RPMI7951 (cell line): Measurements from ENCODE around the gene TTLL5. TPM values are rescaled to one million over a fixed set of nuclear protein-coding genes. Genes with fewer than 3 reads are reported as not detected.

ENCODE experiments used
- DNase-seq: peaks from one replicate; pipeline ENCODE4 v3.0.0-alpha.2; 2012; ENCODE audit warnings: low read depth
- total RNA-seq: library from RNA; depleted of rRNA; stranded (reverse); fragments of >200 nt; shearing (Covaris generic); gene quantifications from 2 replicates; pipeline ENCODE4 v1.2.3, GENCODE V29; 2014

Gene TTLL5
- total RNA-seq, 1 experiment from 2014 or later = 16.2 TPM

DNA sequence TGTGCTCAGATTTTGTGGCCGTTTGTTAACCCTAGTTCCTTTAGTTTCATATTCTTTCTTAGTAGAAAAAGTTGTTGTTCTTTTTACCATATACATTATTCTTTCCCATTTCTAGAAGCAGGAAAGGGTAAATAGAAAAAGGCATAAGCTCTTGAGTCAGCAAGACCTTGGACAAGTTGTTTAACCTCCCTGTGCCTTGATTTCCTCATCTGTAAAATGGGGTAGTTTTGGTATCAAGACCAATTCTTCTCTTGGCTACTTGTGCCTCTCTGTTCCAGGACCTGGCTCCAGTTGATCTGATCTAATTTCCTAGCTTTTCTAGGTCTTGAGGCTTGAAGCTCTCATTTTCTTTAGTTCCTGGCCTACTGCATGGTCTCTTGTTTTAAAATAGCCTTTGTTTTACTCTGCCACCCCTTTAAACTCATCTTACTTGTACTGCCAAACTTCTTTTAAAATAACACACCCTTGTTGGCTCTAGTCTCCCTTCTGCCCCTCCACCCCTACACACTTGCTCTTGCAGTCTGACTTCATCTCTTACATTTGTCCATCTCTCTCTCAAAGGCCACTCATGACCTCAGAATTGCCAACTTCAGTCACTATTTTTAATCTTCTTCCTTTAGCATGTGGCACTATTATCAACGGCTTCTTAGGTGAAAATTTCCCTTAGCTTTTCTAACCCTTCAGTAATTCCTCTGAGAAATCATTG is 143.7 kb downstream of the TTLL5 start:
- no peak for DNase-seq

GRCh38 chr14:75805646-75806045 is 144.6 kb downstream of the TTLL5 start:
- DNase-seq = no peak

GRCh38 chr14:75806352-75806832 is 145.3 kb downstream of the TTLL5 start:
- DNase-seq = peak; percentile 18

GRCh38 chr14:75807667-75808360 is 146.8 kb downstream of the TTLL5 start:
- DNase-seq = no peak

DNA sequence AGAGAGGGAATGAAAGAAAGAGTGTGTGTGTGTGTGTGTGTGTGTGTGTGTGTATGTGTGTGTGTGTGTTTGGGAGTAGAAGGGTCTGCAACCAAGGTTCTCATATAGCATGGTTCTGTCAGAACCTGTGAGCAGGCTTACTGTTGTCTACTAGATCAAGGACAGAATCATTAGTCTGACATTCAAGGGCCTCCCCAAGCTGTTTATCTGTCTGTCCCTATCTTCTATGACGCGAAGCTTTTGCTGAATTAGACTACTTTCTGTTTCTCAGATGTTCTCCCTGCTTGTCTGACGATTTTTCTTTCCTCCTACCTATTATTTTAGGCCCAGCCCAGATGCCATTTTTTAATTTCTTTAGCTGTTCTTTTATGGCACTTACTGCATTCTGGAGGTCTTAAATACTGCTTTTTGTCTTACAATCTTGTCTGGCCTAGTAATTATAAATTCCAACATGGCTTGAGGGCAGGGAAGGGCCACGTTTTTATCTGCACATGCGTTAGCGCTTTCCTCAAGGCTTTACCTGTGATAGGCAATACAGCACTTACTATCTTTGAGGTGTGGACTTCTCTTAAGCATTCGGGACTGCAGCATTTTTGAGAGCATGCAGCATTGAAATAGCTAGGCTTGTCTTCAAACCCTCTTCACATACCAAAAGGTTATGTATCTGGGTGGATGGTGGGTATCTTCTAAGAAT is 150.2 kb downstream of the TTLL5 start:
- no peak for DNase-seq

DNA sequence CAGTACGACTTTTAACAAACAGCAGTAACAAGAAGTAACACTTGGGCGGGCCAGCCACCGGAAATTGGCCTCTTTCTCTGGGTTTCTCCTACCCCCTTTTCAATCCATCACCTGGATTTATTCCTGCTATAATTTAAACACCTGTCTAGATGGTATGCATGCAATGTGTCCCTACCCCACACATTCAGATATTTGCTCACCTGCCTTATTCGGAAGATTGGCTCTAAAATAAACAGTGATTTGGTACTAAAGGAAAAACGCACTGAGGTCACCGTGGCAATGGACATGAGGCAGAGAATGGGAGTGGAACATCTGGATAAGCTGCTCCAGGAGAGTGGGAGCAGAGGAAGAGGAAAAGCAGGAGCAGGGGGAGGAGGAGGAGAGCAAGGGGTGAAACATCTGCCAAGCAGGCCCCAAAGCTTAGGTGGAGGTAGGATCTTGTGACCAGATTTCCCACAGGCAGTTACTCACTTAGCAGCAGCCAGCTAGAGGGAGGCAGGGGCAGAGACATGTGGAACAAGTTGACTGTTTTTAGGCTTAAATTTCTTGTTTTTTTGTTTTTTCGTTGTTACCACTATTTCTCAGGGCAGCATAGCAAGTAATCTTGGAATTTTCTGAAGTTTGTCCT is 150.9 kb downstream of the TTLL5 start:
- no peak for DNase-seq

GRCh38 chr14:75812622-75813021 is 151.6 kb downstream of the TTLL5 start:
- DNase-seq = no peak

- no peak for DNase-seq
Observed at GRCh38 chr14:75820761-75821160, 159.7 kb downstream of the TTLL5 start.

- no peak for DNase-seq
Observed at GRCh38 chr14:75821831-75822521, 160.9 kb downstream of the TTLL5 start.

DNA sequence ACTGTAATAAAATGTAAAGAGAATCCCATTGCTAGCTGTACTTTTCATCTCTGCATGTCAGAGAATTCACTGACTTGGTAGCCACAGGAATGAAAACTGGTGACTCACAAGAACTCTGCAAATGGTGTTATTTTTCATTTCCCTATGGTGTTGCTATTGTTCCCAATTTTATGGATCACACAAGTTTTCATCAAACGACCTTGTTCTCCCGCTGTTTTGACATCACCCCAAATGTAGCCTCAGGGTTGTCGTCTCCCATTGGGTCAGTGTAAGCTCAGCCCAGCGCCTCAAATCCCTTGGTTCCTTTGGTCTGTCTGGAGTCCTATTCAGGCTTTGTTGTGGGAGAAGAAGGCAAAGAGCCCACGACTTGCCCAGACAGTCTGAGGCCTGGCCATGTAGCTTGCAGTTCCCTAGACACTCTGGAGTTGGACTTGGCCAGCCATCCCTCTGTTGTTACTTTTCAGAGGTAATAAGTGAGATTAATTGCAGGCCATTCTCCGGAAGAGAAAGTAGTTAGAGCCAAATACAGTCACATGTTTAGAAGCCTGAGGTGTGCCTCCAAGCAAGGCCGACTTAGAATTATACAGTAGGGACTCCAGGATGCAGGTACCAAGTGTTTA is 161.6 kb downstream of the TTLL5 start:
- peak; percentile 75 for DNase-seq

DNA sequence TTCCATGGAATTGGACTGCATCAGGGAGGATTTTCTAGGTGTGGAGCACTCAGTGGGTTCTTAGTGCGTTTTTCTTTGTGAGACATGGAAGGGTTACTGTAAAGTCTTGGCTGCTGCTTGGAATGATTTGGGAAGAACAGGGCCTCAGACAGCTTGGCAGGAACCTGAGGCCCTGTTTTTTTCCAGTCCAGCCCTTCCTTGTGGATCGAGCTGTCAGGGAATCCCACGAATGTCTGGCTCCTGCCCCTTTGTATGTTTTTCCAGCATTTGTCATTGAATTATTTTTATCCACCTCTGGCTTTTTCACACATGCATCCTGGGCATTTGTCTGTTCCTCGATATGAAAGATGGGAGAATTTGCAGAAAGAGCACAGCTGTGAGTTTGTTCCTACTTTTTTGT is 162.3 kb downstream of the TTLL5 start:
- no peak for DNase-seq

DNA sequence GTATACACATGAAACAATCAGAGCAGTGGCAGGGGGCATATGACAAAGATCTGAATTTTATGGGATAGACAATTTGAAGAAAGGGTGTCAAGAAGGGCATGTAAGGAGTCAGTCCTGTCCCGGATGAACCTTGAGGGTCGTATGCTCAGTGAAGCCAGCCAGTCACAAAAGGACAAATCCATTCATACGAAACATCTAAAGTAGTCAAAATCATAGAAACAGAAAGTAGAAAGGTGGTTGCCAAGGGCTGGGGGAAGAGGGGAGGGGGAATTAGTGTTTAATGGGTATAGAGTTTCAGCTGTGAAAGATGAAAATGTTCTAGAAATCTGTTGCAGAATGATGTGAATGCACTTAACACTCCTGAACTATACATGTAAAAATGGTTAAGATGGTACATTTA is 163.3 kb downstream of the TTLL5 start:
- DNase-seq = no peak

DNA sequence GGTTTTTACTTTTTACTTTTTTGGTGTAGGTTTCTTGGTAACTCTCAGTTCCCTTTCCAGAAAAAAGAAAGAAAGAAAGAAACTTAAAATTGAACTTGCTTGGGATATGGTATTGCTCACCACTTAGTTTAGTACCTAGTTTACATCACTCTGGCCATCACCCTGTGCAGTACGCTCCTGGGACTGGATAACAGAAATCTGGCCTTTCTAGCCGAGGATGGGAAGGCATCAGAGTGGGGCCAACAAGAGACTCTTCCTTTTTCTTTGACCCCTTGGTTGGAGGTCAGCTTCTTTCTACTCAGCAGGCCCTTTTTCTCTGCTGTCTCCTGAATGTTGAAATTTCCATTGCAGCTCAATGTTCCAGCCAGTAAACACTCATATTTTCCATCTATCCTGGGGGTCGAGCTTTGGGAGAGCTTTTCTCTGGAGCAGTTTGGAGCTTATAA is 164.1 kb downstream of the TTLL5 start:
- DNase-seq = no peak

GRCh38 chr14:75826599-75826998 is 165.6 kb downstream of the TTLL5 start:
- DNase-seq = no peak

GRCh38 chr14:75827331-75827730 is 166.3 kb downstream of the TTLL5 start:
- DNase-seq = no peak

DNA sequence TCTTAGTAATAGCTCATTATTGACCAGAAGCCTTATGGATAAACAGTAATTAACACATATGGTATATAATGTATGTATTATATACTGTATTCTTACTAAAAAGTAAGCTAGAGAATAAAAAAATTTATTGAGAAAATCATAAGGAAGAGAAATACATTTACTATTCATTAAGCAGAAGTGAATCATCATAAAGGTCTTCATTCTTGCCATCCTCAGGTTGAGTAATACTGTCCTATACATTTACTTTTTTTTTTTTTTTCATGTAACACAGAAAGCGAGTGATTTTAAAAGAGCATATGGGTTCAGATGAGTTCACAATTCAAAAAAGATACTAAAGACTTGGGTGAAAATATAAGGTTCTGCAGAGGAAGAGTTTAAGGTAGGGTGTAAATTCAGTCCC is 168.3 kb downstream of the TTLL5 start:
- no peak for DNase-seq

DNA sequence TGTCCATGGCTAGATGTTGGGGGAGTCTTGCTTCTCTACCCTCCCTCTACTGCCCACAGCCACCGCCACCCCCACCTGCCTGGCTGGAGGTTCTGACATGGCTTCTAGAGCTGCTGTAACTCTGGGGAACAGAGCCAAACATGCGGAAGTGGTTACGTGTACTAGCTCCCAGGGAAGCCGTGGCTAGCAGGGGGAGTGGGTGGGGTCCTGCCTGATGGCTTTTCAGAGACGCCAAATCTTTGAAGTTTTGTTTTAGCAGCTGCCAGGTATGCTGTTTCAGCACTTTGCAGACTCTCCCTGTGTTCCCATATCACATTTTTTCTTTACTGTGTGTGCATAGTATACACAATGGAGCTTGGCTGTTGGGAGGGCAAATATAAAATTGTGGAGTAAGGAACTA is 170.4 kb downstream of the TTLL5 start:
- peak; percentile 48 for DNase-seq

GRCh38 chr14:75831952-75832351 is 170.9 kb downstream of the TTLL5 start:
- DNase-seq = no peak

DNA sequence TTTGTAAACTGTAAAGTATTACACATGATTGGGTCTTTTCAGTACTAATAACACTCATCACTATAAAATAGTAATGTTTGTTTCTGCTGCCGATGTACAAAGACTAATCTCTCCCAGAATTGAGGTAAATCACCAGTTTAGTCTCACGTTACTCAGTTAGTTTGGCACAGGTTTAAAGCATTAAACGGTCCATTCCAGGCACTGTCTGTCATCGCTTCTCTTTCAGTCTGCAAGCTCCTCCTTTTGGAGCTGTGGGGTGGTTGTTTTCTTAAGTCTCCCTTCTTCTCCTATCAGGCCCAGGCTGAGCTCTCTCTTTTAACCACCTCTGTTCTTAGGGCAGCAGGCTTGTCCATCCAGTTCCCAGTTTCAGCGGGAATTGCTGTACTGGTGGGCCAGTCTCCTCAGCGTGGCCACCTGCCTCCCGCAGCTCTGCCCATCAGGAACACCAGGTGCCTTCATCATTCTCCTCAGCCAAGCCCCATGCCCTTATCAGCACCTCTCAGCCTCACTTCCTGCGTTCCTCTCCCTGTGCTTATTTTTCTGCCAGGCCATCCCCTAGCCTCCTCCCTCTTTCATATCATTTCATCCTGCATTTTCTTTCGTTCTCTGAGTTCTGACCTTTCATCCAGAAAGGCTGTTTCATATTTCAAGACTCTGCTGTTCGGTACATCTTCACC is 171.7 kb downstream of the TTLL5 start:
- peak; percentile 4 for DNase-seq

DNA sequence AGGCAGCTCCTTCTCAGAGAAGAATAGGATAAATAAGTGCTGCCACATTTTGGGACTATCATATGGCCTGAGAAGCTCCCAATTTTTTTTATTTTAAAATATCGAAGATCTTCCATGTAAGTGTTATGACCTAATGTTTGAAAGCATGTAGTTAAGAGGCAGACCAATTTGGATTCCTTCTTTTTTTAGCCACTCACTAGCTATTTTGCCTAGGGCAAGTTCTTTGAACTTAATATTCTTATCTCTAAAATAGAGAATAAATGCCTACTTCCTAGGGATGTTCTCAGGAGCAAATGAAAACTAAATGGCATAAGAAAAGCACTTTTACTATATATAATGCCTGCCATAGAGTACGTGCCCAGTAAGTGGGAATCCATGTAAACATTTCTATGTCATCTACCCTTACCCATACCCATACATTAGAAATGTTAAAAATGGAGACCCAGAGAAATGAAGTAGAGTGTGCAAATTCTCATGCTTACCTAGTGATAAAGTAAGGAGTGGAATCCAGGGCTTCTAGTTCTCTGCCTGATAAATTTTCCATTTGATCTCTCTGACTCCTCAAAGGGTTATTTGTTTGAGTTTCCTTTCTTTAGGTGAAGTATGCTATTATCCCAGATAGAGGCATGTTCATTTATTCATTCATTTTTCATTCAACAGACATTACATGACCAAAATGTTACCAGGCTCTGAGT is 172.4 kb downstream of the TTLL5 start:
- DNase-seq = peak; percentile 24
